Measurements from ENCODE around the gene MLLT3. TPM values are rescaled to one million over a fixed set of nuclear protein-coding genes. Genes with fewer than 3 reads are reported as not detected.

The MLLT3 gene
- total and polyA plus RNA-seq, 2 of the 13 experiments (the other 11 are each of a cell fraction or from before 2014, with no cell fraction given) = 12.3 to 12.6 TPM

- 52% methylated on average over 2 of the region's 2 CpGs for WGBS (ENCODE audit: low lambda C conversion rate)
- Histone ChIP-seq H3K36me3 (replicated peaks in 1 of 2; ENCODE audit: control insufficient read depth in 1 of 2, insufficient read depth in 2 of 2, low read length in 2 of 2) (no peaks in the 10 kb centered on the region), H3K9ac (ENCODE audit: insufficient read depth, low read depth, low read length) (no peak overlapping the region), H2AFZ (ENCODE audit: low read length) (no peak overlapping the region), H3K4me2 (ENCODE audit: low read depth, low read length) (no peak overlapping the region), H3K4me1 (ENCODE audit: insufficient read depth, low read length) (peaks cover 16% of the 10 kb centered on the region), H3K79me2 (ENCODE audit: insufficient read depth, low read length) (no peaks in the 10 kb centered on the region), H3K27me3 (ENCODE audit: control insufficient read depth in 1 of 2, insufficient read depth in 2 of 2, low read length in 2 of 2) (no peaks in the 10 kb centered on the region), H3K4me3 (replicated peaks in 1 of 3; ENCODE audit: insufficient read depth in 1 of 3, low read depth in 2 of 3, low read length in 3 of 3) (no peak overlapping the region), H3K9me3 (ENCODE audit: low read length) (no peaks in the 10 kb centered on the region), H4K20me1 (ENCODE audit: insufficient read depth, low read length) (no peaks in the 10 kb centered on the region), H3K27ac (ENCODE audit: extremely low read length, insufficient read depth, low read length) (no peak overlapping the region)
- TF ChIP-seq HMG20A (CRISPR knock-in tag; IDR thresholded peaks at IDR 0.05; ENCODE audit: borderline replicate concordance) = no peak
- TF ChIP-seq ZNF792 (CRISPR knock-in tag; IDR thresholded peaks at IDR 0.05) = no peak
- no peak for TF ChIP-seq ZNF570 (CRISPR knock-in tag; IDR thresholded peaks at IDR 0.05; ENCODE audit: borderline replicate concordance)
- TF ChIP-seq, protein P1, sequence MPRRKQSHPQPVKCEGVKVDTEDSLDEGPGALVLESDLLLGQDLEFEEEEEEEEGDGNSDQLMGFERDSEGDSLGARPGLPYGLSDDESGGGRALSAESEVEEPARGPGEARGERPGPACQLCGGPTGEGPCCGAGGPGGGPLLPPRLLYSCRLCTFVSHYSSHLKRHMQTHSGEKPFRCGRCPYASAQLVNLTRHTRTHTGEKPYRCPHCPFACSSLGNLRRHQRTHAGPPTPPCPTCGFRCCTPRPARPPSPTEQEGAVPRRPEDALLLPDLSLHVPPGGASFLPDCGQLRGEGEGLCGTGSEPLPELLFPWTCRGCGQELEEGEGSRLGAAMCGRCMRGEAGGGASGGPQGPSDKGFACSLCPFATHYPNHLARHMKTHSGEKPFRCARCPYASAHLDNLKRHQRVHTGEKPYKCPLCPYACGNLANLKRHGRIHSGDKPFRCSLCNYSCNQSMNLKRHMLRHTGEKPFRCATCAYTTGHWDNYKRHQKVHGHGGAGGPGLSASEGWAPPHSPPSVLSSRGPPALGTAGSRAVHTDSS (CRISPR knock-in tag; conservative IDR thresholded peaks at IDR 0.05) = no peak
- TF ChIP-seq NFIC (IDR thresholded peaks at IDR 0.05; ENCODE audit: low read length) = no peak
- TF ChIP-seq NR3C1 (CRISPR knock-in tag; IDR thresholded peaks at IDR 0.05) = no peak
- no peak for TF ChIP-seq ZNF850 (CRISPR knock-in tag; conservative IDR thresholded peaks at IDR 0.05)
- TF ChIP-seq ZNF552 (CRISPR knock-in tag; IDR thresholded peaks at IDR 0.05; ENCODE audit: borderline replicate concordance) = no peak
- no peak for TF ChIP-seq NFRKB (IDR thresholded peaks at IDR 0.05)
- no peak for TF ChIP-seq TMF1 (CRISPR knock-in tag; IDR thresholded peaks at IDR 0.05; ENCODE audit: low read depth)
- TF ChIP-seq DNMT3B (CRISPR knock-in tag; conservative IDR thresholded peaks at IDR 0.05) = no peak
- no peak for TF ChIP-seq ADNP (CRISPR knock-in tag; IDR thresholded peaks at IDR 0.05)
- no peak for TF ChIP-seq CBX2 (IDR thresholded peaks at IDR 0.05; ENCODE audit: low read depth, low read length)
- no peak for TF ChIP-seq CBX2 (CRISPR knock-in tag; IDR thresholded peaks at IDR 0.05; ENCODE audit: low read depth)
- TF ChIP-seq ZNF607 (CRISPR knock-in tag; IDR thresholded peaks at IDR 0.05; ENCODE audit: borderline replicate concordance) = no peak
- TF ChIP-seq ZNF335 (CRISPR knock-in tag; IDR thresholded peaks at IDR 0.05) = no peak
- TF ChIP-seq ZNF317 (CRISPR knock-in tag; IDR thresholded peaks at IDR 0.05) = no peak
- TF ChIP-seq SMYD3 (CRISPR knock-in tag; IDR thresholded peaks at IDR 0.05) = no peak
- in situ Hi-C loops (cut with HindIII; ENCODE audit: extremely low pct_ligation_motif_present, low pct_unique_long_range_greater_than_20kb) = no loop called here
- ATAC-seq = no peak
- no peak for FAIRE-seq
- no peak for DNase-seq (ENCODE audit: low spot score)
- CTCF ChIA-PET (ENCODE audit: low intra/inter-chr PET ratio, low total read pairs) = no interaction called here
- intact Hi-C loops (cut with micrococcal nuclease; ENCODE audit: unreplicated experiment) = no loop called here
- POLR2A ChIA-PET = no interaction called here
- BruUV-seq (replicated peaks) = no TSS peak
Measured at GRCh38 chr9:20579524-20580314, 42.6 kb downstream of the MLLT3 start.

All from HepG2 (cell line).